OCI-LY7 (cell line): ENCODE measurements around the gene DOHH. TPM values are rescaled to one million over a fixed set of nuclear protein-coding genes. Genes with fewer than 3 reads are reported as not detected.

Experiments used
- BruUV-seq: library from RNA; stranded (reverse); fragments of 400-500 nt; replicated peaks from 2 replicates; lab custom pipeline; 2021; lab: Mats Ljungman, UMichigan
- CTCF ChIA-PET: fragments of 300-600 bp; sonication (Branson Sonifier 250); formaldehyde crosslinking; loops from one replicate; lab custom pipeline; 2022; ENCODE audit warnings: antibody characterized with exemption; ENCODE audit not compliant: unreplicated experiment; lab: Charles Lee
- POLR2A ChIA-PET: fragments of 300-600 bp; sonication (Branson Sonifier 250); formaldehyde crosslinking; loops from one replicate; lab custom pipeline; 2022; ENCODE audit warnings: antibody characterized with exemption; lab: Charles Lee
- DNase-seq: peaks from one replicate; pipeline ENCODE4 v3.0.0-alpha.2; 2015; ENCODE audit warnings: low spot score
- H2AFZ ChIP-seq: fragments of 200-600 bp; sonication (generic), shearing (Covaris generic); 2 replicates; pipeline ENCODE4 v1.6.1; 2014; ENCODE audit warnings: mild to moderate bottlenecking, antibody characterized with exemption, low read length, moderate library complexity
- H3K27ac ChIP-seq: fragments of 200-600 bp; sonication (generic); 2 replicates; pipeline ENCODE4 v1.5.1; 2014; ENCODE audit warnings: mixed run types, low read depth, mild to moderate bottlenecking, moderate library complexity, low read length, inconsistent platforms; ENCODE audit not compliant: poor library complexity, severe bottlenecking
- H3K36me3 ChIP-seq: fragments of 200-600 bp; sonication (generic); 2 replicates; pipeline ENCODE4 v1.6.1; 2014; ENCODE audit warnings: mild to moderate bottlenecking, antibody characterized with exemption, low read length, moderate library complexity, mixed read lengths; ENCODE audit not compliant: insufficient read depth
- H3K4me1 ChIP-seq: fragments of 200-600 bp; sonication (generic); 2 replicates; pipeline ENCODE4 v1.5.1; 2014; ENCODE audit warnings: mild to moderate bottlenecking, low read length; ENCODE audit not compliant: insufficient read depth, poor library complexity, severe bottlenecking
- H3K4me2 ChIP-seq: fragments of 200-600 bp; sonication (generic); 2 replicates; pipeline ENCODE4 v1.6.1; 2014; ENCODE audit warnings: mild to moderate bottlenecking, low read length
- H3K4me3 ChIP-seq: fragments of 200-600 bp; sonication (generic); 2 replicates; pipeline ENCODE4 v1.5.1; 2014; ENCODE audit warnings: mild to moderate bottlenecking, low read depth, low read length; ENCODE audit not compliant: poor library complexity, severe bottlenecking
- H3K79me2 ChIP-seq: fragments of 200-600 bp; sonication (generic); 2 replicates; pipeline ENCODE4 v1.6.1; 2016; ENCODE audit warnings: low read depth, mild to moderate bottlenecking, low read length, moderate library complexity, mixed read lengths; ENCODE audit not compliant: insufficient read depth
- H3K9me2 ChIP-seq: fragments of 200-600 bp; sonication (generic); 2 replicates; pipeline ENCODE4 v1.6.1; 2016; ENCODE audit warnings: mild to moderate bottlenecking, low read length, mixed read lengths; ENCODE audit not compliant: insufficient read depth
- H3K9me3 ChIP-seq: fragments of 200-600 bp; sonication (generic); 2 replicates; pipeline ENCODE4 v1.6.1; 2014; ENCODE audit warnings: mild to moderate bottlenecking, mixed run types, low read length, mixed read lengths
- H4K20me1 ChIP-seq: fragments of 200-600 bp; sonication (generic); 2 replicates; pipeline ENCODE4 v1.6.1; 2014; ENCODE audit warnings: mild to moderate bottlenecking, antibody characterized with exemption, low read length, moderate library complexity, mixed read lengths; ENCODE audit not compliant: insufficient read depth
- CTCF ChIP-seq: fragments of 200-600 bp; sonication (generic); conservative IDR thresholded peaks from 2 replicates; pipeline ENCODE4 v1.5.1; 2014; ENCODE audit warnings: mild to moderate bottlenecking, antibody characterized with exemption, low read length, moderate library complexity, mixed read lengths
- EZH2phosphoT487 ChIP-seq: fragments of 200-600 bp; sonication (generic); IDR thresholded peaks from 2 replicates; pipeline ENCODE4 v1.6.1; 2018; ENCODE audit warnings: low read depth, borderline replicate concordance, mild to moderate bottlenecking, mixed run types, antibody characterized with exemption, low read length, moderate library complexity, mixed read lengths
- intact Hi-C: fragments of 100-400 bp; cut with micrococcal nuclease; formaldehyde crosslinking; loops from one replicate; pipeline ENCODE4 v1.10.0; 2022; ENCODE audit not compliant: unreplicated experiment
- total RNA-seq, 2 experiments: library from RNA; depleted of rRNA in 1 of 2; stranded (reverse); fragments of >200 nt in 1 of 2; shearing (Covaris generic) in 1 of 2; gene quantifications; 2 replicates each; pipeline ENCODE4 v1.2.3, GENCODE V29; 2014 to 2022

DOHH gene
- total RNA-seq, 2 experiments from 2014 or later, result 11.3 to 13.1 TPM

GRCh38 chr19:3481241-3482090 is 19.0 kb downstream of the DOHH start:
- POLR2A ChIA-PET, result no interaction called here
- CTCF ChIA-PET, result interaction anchor here (0.5 to 0.6 kb wide), 2 partner anchors 9 to 206 kb away, joined by 3 read pairs; no protein-coding TSS in a partner anchor
- no peak for TF ChIP-seq EZH2phosphoT487
- no peak for TF ChIP-seq CTCF
- H3K9me3 ChIP-seq, result no peaks in the 10 kb centered on the region
- no peaks in the 10 kb centered on the region for H3K79me2 ChIP-seq
- DNase-seq, result peak; percentile 64
- H3K4me2 ChIP-seq, result peak overlapping the region; percentile 92
- H3K4me1 ChIP-seq, result peaks cover 47% of the 10 kb centered on the region
- BruUV-seq, result no TSS peak
- peak overlapping the region; percentile 46 for H2AFZ ChIP-seq
- peak overlapping the region; percentile 65 for H3K4me3 ChIP-seq
- peak overlapping the region; percentile 84 for H3K27ac ChIP-seq
- H3K36me3 ChIP-seq, result no peaks in the 10 kb centered on the region
- intact Hi-C loops, result no loop called here
- no peaks in the 10 kb centered on the region for H4K20me1 ChIP-seq
- no peaks in the 10 kb centered on the region for H3K9me2 ChIP-seq

GRCh38 chr19:3480383-3481091 is 19.9 kb downstream of the DOHH start, which contains the start of gene SMIM24:
Gene SMIM24, minus strand, starts transcription at chr19:3480525. Its CDS starts 62 bp downstream, at chr19:3480463.
- DNase-seq, result peak; percentile 76
- H3K4me2 ChIP-seq, result peak within 1 kb of the TSS; percentile 92
- H3K4me3 ChIP-seq, result peak within 1 kb of the TSS; percentile 65
- no peaks in the 10 kb centered on the region for H3K36me3 ChIP-seq
- H3K4me1 ChIP-seq, result peaks cover 47% of the 10 kb centered on the region
- intact Hi-C loops, result loop anchor here (1.0 kb wide), 1 partner anchor 25 kb away; no protein-coding TSS in a partner anchor
- H3K27ac ChIP-seq, result peak within 1 kb of the TSS; percentile 84
- H3K9me2 ChIP-seq, result no peaks in the 10 kb centered on the region
- BruUV-seq, result no TSS peak
- peak within 1 kb of the TSS; percentile 82 for H2AFZ ChIP-seq
- H3K9me3 ChIP-seq, result no peaks in the 10 kb centered on the region
- H4K20me1 ChIP-seq, result no peaks in the 10 kb centered on the region
- TF ChIP-seq EZH2phosphoT487 (no peak), CTCF (no peak)
- ChIA-PET POLR2A (interaction anchor here (0.5 to 2.1 kb wide), 2 partner anchors 73 to 147 kb away, joined by 4 to 6 read pairs; no protein-coding TSS in a partner anchor), CTCF (interaction anchor here (0.6 kb wide), 1 partner anchor 207 kb away, joined by 3 read pairs; no protein-coding TSS in a partner anchor)
- H3K79me2 ChIP-seq, result no peaks in the 10 kb centered on the region
